Esophagus squamous epithelium (tissue), 5 donors: Measurements from ENCODE around the gene MGA. TPM values are rescaled to one million over a fixed set of nuclear protein-coding genes. Genes with fewer than 3 reads are reported as not detected.

Experiments used
- DNase-seq: peaks from one replicate; lab custom pipeline; 2025; lab: John Stamatoyannopoulos, UW
- H3K27ac ChIP-seq, 4 donors: fragments of 200-600 bp; sonication (generic); one replicate each; pipeline ENCODE4 v1.5.1; 2016 to 2019; ENCODE audit warnings: mild to moderate bottlenecking in 1 of 4
- H3K27me3 ChIP-seq, 4 donors: fragments of 200-600 bp; sonication (generic); 1 replicate in 3 of 4; 2 replicates in 1 of 4; pipeline versions ENCODE4 v1.5.1 to v1.6.0; 2017 to 2021; ENCODE audit warnings: antibody characterized with exemption in 1 of 4
- H3K36me3 ChIP-seq, 3 donors: fragments of 200-600 bp; sonication (generic); one replicate each; pipeline ENCODE4 v1.5.1; 2016 to 2019
- H3K4me1 ChIP-seq, 3 donors: fragments of 200-600 bp; sonication (generic); one replicate each; pipeline ENCODE4 v1.5.1; 2017 to 2019
- H3K4me3 ChIP-seq, 4 donors: fragments of 200-600 bp; sonication (generic); 1 replicate in 3 of 4; 2 replicates in 1 of 4; pipeline ENCODE4 v1.5.1; 2016 to 2019; ENCODE audit warnings: mild to moderate bottlenecking in 2 of 4, moderate library complexity in 1 of 4
- H3K9me3 ChIP-seq, 3 donors: fragments of 200-600 bp; sonication (generic); one replicate each; pipeline ENCODE4 v1.5.1; 2016 to 2019
- CTCF ChIP-seq, 6 experiments: fragments of 450-650 bp in 4 of 6; fragments of 200-600 bp in 2 of 6; sonication (generic) in 2 of 6; IDR thresholded peaks; one replicate each; pipeline ENCODE4 v1.5.1; 2016 to 2019; ENCODE audit warnings: antibody characterized with exemption in 6 of 6, mild to moderate bottlenecking in 4 of 6, moderate library complexity in 4 of 6
- POLR2A ChIP-seq, 4 donors: fragments of 450-650 bp; IDR thresholded peaks; one replicate each; pipeline ENCODE4 v1.6.1; 2017; ENCODE audit warnings: antibody characterized with exemption in 4 of 4, mild to moderate bottlenecking in 4 of 4, moderate library complexity in 3 of 4
- WGBS, 2 donors: methylation state at CpG; one replicate each; pipeline ENCODE4 v1.1.5; 2018; 5-methylcytosine and 5-hydroxymethylcytosine counted together
- intact Hi-C: fragments of 100-400 bp; cut with DNase I; formaldehyde crosslinking; loops from one replicate; pipeline ENCODE4 v1.15.0; 2022
- total RNA-seq, 4 donors: library from RNA; depleted of rRNA; stranded (reverse); fragments of >200 nt; gene quantifications; one replicate each; pipeline ENCODE4 v1.1.0, GENCODE V29; 2016
- donor health status: DM: yes; HTN: yes; CAD: no.

The MGA gene
- total RNA-seq, 4 donors from 2014 or later, result 12.9 to 37.4 (median 15.1) TPM

GRCh38 chr15:41648097-41648496 lies 12.1 kb upstream of the MGA start:
- no peaks in the 10 kb centered on the region for H3K27me3 ChIP-seq

GRCh38 chr15:41648770-41649169 lies 11.4 kb upstream of the MGA start:
- no peaks in the 10 kb centered on the region for H3K4me1 ChIP-seq
- no peaks in the 10 kb centered on the region for H3K36me3 ChIP-seq
- H3K27me3 ChIP-seq, result no peaks in the 10 kb centered on the region
- intact Hi-C loops, result no loop called here
- no peak overlapping the region for H3K27ac ChIP-seq
- no peak for DNase-seq
- H3K9me3 ChIP-seq, result no peaks in the 10 kb centered on the region
- no peak overlapping the region for H3K4me3 ChIP-seq
- 88 to 100% methylated on average over 1 of the region's 1 CpG for WGBS, 2 donors
- TF ChIP-seq CTCF (IDR thresholded peaks at IDR 0.05) (no peak), POLR2A (IDR thresholded peaks at IDR 0.05) (no peak)

More at GRCh38 chr15:41648097-41648496, 12.1 kb upstream of the MGA start:
- intact Hi-C loops, result no loop called here
- H3K4me1 ChIP-seq, result no peaks in the 10 kb centered on the region
- H3K27ac ChIP-seq, result no peak overlapping the region
- H3K4me3 ChIP-seq, result no peak overlapping the region
- TF ChIP-seq CTCF (IDR thresholded peaks at IDR 0.05) (no peak), POLR2A (IDR thresholded peaks at IDR 0.05) (no peak)
- H3K9me3 ChIP-seq, result no peaks in the 10 kb centered on the region
- DNase-seq, result no peak
- H3K36me3 ChIP-seq, result no peaks in the 10 kb centered on the region
- WGBS, 2 donors, result 71 to 91% methylated on average over 1 of the region's 1 CpG

- WGBS, 2 donors, result 88 to 100% methylated on average over 1 of the region's 1 CpG
Observed at GRCh38 chr15:41650806-41651205, 9.4 kb upstream of the MGA start.

GRCh38 chr15:41651373-41651772 lies 8.8 kb upstream of the MGA start:
- H3K4me1 ChIP-seq, result no peaks in the 10 kb centered on the region
- TF ChIP-seq POLR2A (IDR thresholded peaks at IDR 0.05), result no peak
- TF ChIP-seq CTCF (IDR thresholded peaks at IDR 0.05), result no peak
- 64 to 89% methylated on average over 1 of the region's 1 CpG for WGBS, 2 donors
- H3K27ac ChIP-seq, result no peak overlapping the region
- no peaks in the 10 kb centered on the region for H3K36me3 ChIP-seq
- no peaks in the 10 kb centered on the region for H3K9me3 ChIP-seq
- no peaks in the 10 kb centered on the region for H3K27me3 ChIP-seq
- no peak overlapping the region for H3K4me3 ChIP-seq
- no peak for DNase-seq
- intact Hi-C loops, result no loop called here

More at GRCh38 chr15:41650806-41651205, 9.4 kb upstream of the MGA start:
- Histone ChIP-seq H3K27me3 (no peaks in the 10 kb centered on the region), H3K9me3 (no peaks in the 10 kb centered on the region), H3K36me3 (no peaks in the 10 kb centered on the region), H3K4me3 (no peak overlapping the region), H3K27ac (no peak overlapping the region), H3K4me1 (no peaks in the 10 kb centered on the region)
- intact Hi-C loops, result no loop called here
- TF ChIP-seq POLR2A (IDR thresholded peaks at IDR 0.05), result no peak
- TF ChIP-seq CTCF (IDR thresholded peaks at IDR 0.05), result no peak
- no peak for DNase-seq

GRCh38 chr15:41653760-41654159 lies 6.4 kb upstream of the MGA start:
- intact Hi-C loops, result no loop called here
- H3K9me3 ChIP-seq, result no peaks in the 10 kb centered on the region
- no peaks in the 10 kb centered on the region for H3K4me1 ChIP-seq
- no peak overlapping the region for H3K4me3 ChIP-seq
- no peak for DNase-seq
- H3K27ac ChIP-seq, result no peak overlapping the region
- no peaks in the 10 kb centered on the region for H3K27me3 ChIP-seq
- H3K36me3 ChIP-seq, result no peaks in the 10 kb centered on the region
- 68 to 73% methylated on average over 3 of the region's 3 CpGs for WGBS, 2 donors
- no peak for TF ChIP-seq POLR2A (IDR thresholded peaks at IDR 0.05)
- no peak for TF ChIP-seq CTCF (IDR thresholded peaks at IDR 0.05)
